Measurements from ENCODE around the gene CENPP.
"Not testable (repeated sequence)": the region's sequence is repeated elsewhere in the genome, so short reads cannot be mapped to it uniquely, and the experiment has no call there.

The CENPP gene

DNA sequence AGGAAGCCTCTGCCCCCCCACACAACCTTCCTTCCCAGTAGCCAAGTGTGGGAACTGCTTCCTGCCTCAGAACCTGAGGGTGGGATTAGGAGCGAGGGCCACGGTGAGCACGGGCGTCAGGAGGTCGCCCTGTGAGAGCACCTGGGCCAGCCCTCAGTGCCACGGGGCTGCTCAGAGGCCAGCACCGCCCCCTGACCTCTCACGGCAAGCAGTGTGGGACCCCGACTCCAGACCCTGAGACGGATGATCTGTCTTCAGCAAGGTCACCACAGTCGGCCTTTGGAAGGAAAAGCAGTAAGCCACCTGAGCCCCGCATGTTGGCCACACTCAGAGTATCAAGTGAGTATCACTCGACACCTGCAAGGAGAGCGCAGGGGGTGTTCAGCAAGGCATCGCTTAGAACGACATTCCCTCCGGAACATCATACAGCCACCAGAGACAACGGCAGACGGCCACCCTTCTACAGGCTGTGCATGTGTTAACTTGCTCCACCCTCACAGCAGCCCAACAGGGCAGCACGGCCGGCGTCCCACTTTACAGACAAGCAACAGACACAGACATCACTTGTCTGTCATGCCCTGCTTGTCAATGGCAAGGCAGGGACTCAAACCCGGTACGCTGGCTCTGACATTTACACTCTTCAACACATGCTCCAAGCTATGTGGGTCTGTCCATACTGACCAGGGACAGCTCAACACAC is 294.0 kb downstream of the CENPP start:
- DNase-seq, result no peak

DNA sequence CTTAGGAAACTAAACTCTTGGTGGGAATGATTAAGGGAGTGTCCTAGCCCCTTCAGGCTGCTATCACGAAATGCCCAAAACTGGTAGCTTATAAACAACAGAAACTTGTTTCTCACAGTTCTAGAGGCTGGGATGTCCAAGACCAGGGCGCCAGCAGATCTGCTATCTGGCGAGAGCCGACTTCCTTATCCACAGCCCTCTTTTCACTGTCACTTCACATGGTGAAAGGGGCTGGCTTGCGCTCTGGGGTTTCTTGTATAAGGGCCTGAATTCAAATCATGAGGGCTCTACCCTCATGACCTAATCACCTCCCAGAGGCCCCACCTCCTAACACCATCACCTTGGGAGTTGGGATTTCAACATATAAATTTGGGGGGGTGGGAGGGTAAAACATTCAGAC is 295.1 kb downstream of the CENPP start:
- no peak for DNase-seq

DNA sequence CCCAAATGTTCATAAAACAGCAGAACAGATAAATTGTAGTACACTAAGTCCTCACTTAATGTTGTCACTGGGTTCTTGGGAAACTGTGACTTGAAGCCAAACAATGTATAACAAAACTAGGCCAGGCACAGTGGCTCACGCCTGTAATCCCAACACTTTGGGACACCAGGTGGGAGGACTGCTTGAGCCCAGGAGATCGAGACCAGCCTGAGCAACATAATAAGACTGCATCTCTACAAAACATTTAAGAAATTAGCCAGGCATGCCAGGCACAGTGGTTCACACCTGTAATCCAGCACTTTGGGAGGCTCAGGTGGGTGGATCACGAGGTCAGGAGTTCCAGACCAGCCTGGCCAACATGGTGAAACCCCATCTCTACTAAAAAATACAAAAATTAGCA is 298.2 kb downstream of the CENPP start:
- not testable (repeated sequence) for DNase-seq

DNA sequence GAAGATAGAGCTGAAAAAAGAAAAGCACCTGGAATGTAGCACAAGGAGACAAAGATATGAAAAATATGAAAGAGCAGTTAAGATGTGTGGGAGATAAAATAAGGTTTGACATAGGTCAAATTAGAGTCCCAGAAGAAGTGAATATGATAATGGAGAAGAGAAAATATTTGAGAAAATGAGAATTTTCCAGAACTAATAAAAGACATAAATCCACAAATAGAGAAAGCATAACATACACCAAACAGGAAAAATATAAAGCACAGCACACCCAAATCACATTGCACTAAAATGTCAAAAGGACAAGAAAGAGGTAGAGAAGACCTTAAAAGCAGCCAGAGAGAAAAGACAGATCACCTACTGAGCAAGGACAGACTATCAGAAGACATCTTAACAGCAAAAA is 300.7 kb downstream of the CENPP start:
- DNase-seq, result no peak

DNA sequence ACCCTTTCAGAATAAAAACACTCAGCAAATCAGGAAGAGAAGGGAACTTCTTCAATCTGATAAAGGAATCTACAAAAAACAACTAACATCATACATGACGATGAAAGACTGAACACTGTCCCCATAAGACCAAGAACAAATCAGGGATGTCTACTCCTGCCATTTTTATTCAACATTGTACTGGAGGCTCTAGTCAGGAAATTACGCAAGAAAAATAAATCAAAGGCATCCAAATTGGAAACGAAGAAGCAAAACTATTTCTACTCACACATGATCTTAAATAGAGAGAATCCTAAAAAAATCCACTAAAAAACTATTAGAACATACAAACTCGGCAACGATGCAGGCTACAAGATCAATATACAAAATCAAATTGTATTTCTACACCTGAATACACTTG is 301.9 kb downstream of the CENPP start:
- no peak for DNase-seq

DNA sequence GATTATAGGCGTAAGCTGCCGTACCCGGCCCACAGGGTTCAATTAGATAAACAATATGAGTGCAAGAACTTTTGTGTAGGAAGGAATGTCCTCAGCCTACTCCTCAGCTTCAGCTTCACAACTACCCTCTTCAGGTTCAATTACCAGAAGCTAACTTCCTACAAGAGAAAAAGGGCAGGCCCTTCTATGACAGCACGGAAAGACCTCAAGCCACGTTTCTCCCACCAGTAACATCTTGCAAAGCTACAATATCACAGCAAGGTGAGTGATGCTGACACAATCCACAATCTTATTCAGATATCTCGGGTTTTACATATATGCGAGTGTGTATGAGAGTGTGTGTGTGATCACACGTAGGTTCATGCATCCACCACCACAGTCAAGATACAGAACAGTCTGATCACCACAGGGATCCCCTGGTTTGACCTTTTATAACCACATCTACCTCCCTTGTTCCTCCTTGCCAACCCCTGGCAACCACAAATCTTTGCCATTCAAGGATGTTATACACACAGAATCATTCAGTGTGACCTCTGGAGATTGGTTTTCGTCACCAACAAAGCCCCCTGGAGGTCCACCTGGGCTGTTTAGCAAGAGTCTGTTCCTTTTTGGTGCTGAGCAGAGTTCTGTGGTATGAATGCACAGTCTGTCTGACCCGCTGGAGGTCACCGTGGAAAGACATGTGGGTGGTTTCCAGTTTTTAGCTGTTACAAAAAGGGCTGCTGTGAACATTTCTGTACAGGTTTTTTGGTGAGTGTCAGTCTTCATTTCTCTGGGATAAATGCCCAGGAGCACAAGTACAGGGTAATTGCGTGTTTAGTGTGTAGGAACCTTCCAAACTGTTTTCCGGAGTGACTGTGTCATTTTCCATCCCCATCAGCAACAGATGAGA is 305.9 kb downstream of the CENPP start:
- DNase-seq, result no peak

DNA sequence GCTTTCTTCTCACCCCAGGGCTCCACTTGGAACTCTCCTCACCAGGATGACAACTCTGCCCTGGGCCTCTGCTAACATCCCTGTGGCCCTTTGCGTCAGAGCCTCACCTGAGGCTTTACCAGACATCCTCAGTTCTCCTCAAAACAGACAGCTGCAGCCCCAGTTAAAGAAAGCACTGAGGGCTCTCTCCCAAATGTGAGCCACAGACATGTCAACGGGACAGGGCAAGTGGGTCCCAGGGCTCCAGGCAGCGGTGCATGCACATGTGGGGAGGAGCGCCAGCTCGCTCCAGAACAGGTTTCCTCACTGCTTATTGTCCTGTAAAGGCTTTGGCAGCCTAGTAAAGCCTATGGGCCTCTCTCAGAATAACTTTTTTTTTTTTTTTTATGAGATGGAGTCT is 306.9 kb downstream of the CENPP start:
- DNase-seq, result no peak

DNA sequence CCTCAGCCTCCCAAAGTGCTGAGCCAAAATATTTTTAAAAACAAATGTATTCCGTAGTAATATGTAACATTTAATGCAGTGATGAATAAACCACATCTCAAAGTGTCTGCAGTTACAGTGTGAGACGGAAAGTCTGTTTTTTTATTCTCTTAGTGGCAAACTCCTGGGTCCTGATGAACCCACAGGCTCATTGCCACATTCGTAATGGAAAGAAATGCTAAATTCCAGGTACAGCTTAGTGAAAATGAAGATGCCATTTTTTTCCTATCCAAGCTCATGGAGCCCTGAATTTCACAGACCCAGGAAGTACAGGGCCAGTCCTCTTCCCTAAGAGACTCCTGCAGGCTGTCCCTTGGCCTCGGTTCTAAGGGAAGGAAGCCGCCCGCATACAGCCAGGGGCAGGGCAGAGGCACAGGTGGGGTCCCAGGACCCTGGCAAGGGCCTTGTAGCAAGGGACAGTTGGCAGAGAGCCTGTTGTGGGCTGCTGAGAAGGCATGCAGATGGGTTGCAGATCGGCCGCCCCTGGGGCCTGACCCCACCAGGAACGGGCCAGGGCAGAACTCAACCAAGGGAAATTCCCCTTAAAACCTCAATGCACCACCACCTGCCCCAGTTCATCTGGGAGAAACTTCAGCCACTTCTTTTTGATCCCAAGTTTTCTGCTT is 308.0 kb downstream of the CENPP start:
- DNase-seq, result no peak

DNA sequence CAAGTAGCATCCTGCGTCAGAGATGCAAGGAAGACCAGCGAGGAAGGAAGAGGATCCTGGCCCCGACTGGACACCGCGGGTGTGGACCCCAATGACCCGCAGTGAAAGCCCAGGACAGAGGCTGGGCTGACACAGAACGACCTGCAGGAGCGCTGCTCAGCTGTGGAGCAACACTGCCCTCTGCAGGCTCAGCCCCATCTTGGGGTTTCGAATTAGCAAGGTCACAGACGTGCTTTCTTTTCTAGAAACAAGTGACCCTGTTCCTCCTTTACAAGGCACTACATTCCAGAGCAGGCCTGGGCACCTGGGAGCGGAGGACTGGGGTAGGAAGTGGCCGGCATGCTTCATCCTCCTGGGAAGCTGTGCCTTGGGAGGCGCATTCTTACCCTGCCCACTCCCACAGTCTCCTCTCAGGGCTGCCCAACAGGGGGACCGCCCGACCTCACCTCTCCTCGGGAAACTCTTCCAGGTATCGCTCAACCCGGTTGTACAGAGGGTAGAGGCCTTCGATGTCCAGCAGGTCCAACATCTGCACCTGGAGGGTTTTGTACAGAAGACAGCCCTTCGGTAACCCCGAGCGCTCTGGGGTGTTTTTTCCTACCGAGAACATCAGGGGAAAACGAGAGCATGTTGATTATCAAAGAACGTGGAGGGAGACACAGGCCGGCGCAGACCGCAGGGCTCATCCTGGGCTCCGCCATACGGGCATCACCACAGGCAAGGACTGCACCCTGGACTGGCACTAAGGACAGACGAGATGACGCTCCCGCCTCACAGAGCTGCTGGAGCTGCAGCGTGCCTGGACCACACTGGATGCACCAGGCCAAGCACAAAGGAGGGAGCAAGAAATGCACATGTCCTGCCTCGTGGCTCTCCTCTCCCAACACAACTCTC is 309.2 kb downstream of the CENPP start:
- no peak for DNase-seq

DNA sequence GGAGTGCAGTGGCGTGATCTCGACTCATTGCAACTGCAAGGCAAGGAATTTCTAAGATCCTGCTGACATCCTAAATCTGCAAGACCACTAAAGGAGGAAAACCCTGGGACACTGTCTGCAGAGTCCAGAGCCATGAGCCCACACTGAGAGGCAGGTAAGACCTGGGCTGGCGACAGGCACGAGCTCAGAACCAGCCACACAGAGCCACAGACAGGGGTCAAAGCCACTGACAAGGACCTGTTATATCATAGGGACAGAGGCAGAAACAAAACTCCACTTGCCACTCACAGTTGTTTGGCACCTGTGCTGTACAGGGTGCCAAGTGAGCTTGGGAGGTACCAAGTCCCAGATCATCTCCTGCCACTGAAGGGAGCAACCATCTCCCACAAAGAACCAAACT is 310.0 kb downstream of the CENPP start:
- no peak for DNase-seq

DNA sequence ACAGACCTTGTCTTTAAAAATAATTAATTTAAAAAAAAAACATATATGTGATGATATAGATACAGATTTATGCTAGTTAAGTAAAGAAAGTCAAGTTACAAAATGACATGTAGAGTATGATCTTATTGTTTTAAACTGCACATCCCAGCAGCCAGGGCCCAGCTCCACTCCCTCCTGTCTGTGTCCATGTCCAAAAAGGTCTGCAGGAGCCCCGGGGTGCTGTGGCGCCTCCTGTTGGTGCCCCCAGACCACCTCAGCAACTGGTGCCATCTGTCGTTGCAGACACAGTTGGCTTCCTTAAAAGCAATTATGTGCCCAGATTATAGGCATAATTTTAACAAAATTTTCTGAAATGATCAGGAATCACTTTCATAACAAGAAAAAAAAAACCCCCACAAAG is 310.9 kb downstream of the CENPP start:
- no peak for DNase-seq

DNA sequence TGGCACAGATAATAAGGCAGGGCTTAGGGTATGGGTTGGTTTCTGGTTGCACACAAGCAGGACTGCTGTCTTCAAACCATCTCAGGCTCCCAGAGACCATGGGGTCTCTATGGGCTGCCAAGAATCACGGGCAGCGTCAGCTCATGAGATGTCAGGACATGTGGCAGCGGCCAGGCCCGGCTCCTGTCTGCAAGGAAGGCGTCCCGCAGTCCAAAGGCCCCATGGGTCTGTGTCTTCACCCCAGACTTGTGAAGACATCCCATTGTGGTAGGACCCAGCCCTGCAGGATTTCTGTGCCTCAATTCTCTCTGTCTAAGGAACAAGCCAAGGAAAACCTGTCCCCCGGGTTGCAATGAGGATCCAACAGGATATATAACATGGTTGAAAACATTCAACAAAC is 311.6 kb downstream of the CENPP start:
- DNase-seq, result no peak

DNA sequence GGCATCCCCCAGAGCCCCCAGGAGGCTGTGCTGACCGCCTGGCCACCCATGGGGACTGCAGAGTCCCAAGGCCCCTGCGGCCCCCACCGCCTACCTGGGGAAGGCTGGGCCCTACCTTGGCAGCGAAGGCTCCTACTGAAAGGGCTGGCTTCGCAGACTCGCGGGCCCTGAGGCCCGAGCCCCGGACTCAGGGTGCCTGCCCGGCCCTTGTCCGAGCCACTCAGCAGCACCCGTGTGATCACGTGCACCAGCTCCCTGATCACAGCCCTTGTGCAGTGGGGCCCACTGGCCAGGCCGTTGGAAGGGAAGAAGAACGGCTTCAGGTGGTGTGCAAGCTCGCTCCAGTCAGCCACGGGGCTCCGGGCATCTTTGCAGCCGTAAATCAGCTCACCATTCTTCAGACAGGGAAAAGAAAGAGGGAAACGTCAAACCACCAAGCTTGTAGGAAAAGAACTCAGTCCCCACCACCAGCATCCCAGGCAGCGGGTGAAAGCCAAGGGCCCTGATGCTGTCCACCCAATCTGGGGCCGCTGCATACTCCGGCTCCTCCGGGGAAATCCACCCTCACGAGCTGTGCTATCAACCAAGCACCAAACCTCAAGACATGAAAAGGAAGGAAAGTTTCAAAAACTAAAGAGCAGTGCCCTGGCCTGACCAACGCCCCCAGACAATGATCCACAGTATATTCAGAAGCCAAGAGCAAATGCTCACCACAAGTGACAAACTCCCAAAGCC is 312.3 kb downstream of the CENPP start:
- DNase-seq, result no peak

DNA sequence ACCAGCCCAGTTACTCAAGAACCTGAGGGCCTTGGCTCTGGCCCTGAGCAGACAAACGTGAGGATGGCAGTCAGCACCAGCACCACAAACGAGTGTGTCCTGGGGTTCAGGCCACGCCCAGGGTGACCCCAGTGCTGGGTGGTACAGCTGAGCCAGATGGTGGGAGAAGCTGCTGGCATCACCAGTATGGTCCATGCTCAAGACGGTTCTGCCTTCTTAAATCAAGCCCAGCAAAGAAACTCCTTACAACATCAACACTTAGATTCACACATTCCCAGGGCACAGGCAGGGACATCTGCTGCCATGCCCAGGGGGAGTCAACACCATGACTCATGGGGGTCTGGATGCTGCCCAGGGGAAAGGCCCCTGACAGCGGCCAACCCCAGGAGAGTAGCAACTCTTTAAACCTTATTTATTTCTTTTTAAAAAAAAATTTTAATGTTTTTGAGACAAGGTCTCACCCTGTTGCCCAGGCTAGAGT is 312.9 kb downstream of the CENPP start:
- DNase-seq, result no peak

DNA sequence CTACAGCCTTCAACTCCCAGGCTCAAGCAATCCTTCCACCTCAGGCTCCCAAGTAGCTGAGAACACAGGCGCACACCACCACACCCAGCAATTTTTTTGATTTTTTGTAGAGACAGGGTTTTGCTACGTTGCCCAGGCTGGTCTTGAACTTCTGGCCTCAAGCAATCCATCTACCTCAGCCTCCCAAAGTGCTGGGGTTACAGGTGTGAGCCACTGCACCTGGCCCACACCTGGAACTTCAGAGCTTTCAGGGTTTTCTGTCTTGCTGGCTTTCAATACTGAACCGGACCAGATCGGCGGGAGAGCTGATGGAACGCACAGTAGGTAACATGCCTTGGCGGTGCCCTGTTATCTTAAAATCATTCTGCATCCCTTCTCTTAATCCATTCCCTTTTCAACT is 313.4 kb downstream of the CENPP start:
- DNase-seq, result no peak

DNA sequence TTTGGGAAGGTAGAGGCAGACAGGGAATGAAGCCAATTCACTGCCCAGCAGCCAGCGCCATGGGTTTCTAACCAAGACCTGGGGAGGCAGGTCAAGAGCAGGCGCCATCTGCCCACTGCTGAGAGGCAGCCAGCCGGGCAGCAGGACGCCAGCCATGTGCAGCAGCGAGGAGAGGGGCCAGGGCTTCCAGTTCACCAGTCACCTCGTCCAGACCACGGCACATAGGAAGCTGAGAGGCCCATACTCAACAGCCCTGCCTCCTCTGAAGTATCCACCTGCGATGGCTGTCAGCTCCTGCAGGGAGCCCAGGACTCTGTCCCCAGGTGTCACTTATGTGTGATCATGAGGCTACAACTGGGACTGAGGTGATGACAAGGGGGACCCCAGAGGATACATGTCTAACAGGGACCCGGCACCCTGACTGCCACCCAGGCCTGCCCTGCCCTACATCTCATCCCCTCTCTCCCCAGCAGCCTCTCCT is 314.1 kb downstream of the CENPP start:
- no peak for DNase-seq

DNA sequence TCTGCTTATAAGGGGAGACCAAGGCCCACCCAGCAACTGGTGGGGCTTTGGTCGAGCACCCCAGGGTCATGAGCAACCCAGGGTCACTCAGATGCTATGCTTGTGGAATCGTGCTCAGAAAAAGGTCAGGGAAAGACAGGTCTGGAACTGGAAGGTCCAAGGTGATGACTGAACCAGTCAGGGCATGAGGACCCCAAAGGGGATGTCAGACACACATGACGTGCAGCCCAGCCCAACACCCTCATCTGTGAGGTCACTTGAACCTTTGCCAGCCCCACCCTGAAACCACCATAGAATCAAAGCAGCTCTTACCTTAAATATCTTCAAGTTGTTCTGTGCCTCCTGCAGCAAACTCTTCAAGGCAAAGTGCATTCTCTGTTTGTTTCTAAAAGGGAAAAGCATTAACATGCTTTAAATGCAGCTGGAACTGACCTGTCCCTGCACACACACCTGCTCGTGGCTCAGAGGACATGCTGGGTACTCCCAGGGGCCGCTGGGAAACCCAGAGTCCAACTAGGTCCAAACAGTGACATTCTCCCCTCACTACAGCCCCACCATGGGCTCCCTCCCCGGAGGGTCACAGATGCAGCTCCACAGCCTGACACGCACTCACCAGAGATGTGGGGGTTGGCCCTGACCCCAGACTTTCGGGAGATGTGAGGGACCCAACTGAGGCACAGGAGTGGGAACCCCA is 314.8 kb downstream of the CENPP start:
- DNase-seq, result no peak

DNA sequence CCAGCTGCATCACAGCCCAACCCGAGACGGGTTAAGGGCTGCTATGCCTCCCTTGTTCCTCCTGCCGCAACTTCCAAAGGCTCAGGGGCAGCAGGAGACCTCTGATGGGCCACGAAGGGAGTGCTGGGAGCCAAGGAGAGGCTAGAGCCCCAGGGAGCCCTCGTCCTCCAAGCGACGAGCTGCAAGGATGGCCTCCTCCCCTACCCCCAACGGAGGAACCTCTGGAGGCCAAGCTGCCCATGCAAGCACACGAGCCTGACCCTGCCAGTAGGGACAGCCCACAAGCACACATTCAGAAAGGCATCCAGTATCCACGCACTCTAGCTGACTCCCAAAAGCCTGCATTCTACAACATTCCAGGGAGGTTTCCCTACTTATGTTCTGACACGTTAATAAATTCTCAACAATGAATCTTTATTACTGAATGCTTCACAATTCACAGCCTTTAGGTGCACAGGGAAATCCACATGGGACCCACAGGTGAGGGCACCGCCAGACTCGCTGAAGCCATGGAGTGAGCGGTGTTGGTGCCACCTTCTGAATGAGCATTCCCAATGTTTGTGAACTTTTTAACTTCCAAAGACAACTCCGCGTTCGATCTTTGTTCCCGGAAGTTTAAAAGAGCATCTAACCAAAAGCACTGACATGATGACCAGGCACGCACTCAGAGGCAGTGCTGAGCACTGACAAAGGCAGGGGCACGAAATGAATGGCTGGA is 315.5 kb downstream of the CENPP start:
- no peak for DNase-seq

DNA sequence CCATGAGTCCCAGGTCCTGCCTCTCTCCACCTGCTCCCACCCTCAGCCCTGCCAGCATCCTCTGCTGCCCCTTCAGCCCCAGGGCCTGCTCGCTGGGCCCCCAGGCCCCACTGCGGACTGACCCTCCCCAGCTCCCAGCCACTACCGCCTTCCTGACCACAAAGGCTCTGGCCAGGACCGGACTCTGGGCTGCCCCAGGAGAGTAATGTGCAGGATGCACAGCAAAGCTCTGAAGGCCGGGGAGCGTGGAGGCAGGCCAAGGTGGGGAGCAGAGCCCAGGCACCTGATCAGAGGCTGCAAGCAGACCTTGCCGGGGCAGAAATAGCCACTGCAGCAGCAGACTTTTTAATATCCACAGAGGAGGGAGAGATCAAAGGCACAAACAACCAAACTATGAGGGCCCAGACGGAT is 316.3 kb downstream of the CENPP start:
- no peak for DNase-seq

DNA sequence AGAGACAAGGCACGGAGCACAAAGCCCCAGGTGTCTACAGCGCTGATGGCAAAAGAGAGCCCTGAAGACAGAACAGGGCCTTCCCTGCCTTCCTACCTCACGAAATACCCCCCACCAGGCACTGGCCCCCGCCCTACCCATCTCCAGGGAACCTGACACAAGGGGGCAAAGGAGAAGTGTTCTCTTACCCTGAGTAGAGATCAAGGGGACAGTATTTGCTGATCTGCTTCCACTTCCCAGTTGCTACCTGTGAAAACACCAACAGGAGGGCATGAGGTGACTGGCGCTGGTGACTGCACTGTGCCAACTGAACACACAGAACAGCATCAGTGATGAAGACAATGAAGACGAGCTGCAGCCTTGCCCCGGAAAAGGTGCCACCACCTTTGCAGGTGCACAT is 316.8 kb downstream of the CENPP start:
- no peak for DNase-seq
